Pancreas (tissue), 10 donors: ENCODE measurements around the gene ATG9A. TPM values are rescaled to one million over a fixed set of nuclear protein-coding genes. Genes with fewer than 3 reads are reported as not detected.
A peak's percentile ranks its signal among the peaks of the same experiment; 100 is the strongest.
"Not testable (repeated sequence)": the region's sequence is repeated elsewhere in the genome, so short reads cannot be mapped to it uniquely, and the experiment has no call there.

ENCODE experiments used
- ATAC-seq, 4 donors: fragments of 200-7000 bp; cut with Tn5 transposase; one replicate each; pipeline versions ENCODE4 v1.8.0 to v1.9.1; 2020; ENCODE audit warnings: mild to moderate bottlenecking in 4 of 4, moderate library complexity in 4 of 4
- DNase-seq, 6 donors: peaks; one replicate each; pipeline ENCODE4 v3.0.0-alpha.2; 2020
- FAIRE-seq: peaks from 2 replicates; lab custom pipeline; 2012; peaks lifted over from hg19 to GRCh38; lab: Jason Lieb, UNC
- H3K27ac ChIP-seq, 4 donors: fragments of 200-600 bp; sonication (generic); 1 replicate in 3 of 4; 2 replicates in 1 of 4; pipeline versions ENCODE4 v1.5.0 to v1.8.0; 2020
- H3K27me3 ChIP-seq, 4 donors: fragments of 200-600 bp; one replicate each; pipeline ENCODE4 v1.8.0; 2021
- H3K36me3 ChIP-seq, 3 donors: fragments of 200-600 bp; sonication (generic) in 1 of 3; one replicate each; pipeline versions ENCODE4 v1.5.0 to v1.8.0; 2020 to 2021
- H3K4me1 ChIP-seq, 3 donors: fragments of 200-600 bp; one replicate each; pipeline ENCODE4 v1.8.0; 2021
- H3K4me3 ChIP-seq, 4 donors: fragments of 200-600 bp; sonication (generic) in 2 of 4; one replicate each; pipeline versions ENCODE4 v1.5.0 to v1.8.0; 2020 to 2021
- H3K9me3 ChIP-seq, 4 donors: fragments of 200-600 bp; one replicate each; pipeline ENCODE4 v1.8.0; 2021
- CTCF ChIP-seq, 4 donors: fragments of 200-600 bp; sonication (generic) in 3 of 4; IDR thresholded peaks; one replicate each; pipeline versions ENCODE4 v1.5.0 to v1.8.0; 2021; ENCODE audit warnings: antibody characterized with exemption in 4 of 4
- WGBS, 2 donors: extraction: QIAGEN DNeasy Blood & Tissue Kit; methylation state at CpG; one replicate each; pipeline ENCODE4 v1.1.7; 2013; 5-methylcytosine and 5-hydroxymethylcytosine counted together
- intact Hi-C, 3 donors: fragments of 100-400 bp; cut with DNase I; formaldehyde crosslinking; loops; one replicate each; pipeline versions ENCODE4 v1.11.1 to v1.14.2; 2022
- polyA plus RNA-seq, 2 donors: library from polyadenylated mRNA; stranded (reverse); fragments of 200-250 nt; gene quantifications; one replicate each; pipeline ENCODE4 v1.2.3, GENCODE V29; 2013
- total RNA-seq, 6 donors: library from RNA; stranded (reverse); fragmentation: NEBNext Ultra II Directional in 4 of 6; extraction: Animal tissue kit (Norgen Biotek cat#: 25700) in 4 of 6; gene quantifications; one replicate each; pipeline versions ENCODE4 v1.2.1 to v1.2.4, GENCODE V29; 2021 to 2023
- donor health status: healthy with polysubstance abuse.
- donor health status: DM: no; HTN: no; CAD: no; lungs with moderate emphysema.
- donor health status: DM: no; HTN: no; CAD: no.
- donor health status: control.
- donor health status: control.
- donor health status: Bipolar disorder and iron deficiency.
- donor health status: DM: yes; HTN: yes; CAD: no.
- donor health status: DM: no; HTN: no; CAD: no.
- donor health status: DM: no; HTN: no; CAD: no.
- donor health status: DM: yes; HTN: yes; CAD: no.

Gene ATG9A
- total and polyA plus RNA-seq, 8 donors = 12.1 to 25.5 (median 18.5) TPM

- no peak for DNase-seq
- no peak for TF ChIP-seq CTCF (IDR thresholded peaks at IDR 0.05)
- Histone ChIP-seq H3K9me3 (no peaks in the 10 kb centered on the region), H3K4me3 (no peak overlapping the region), H3K27ac (no peak overlapping the region), H3K36me3 (no peaks in the 10 kb centered on the region), H3K27me3 (no peaks in the 10 kb centered on the region), H3K4me1 (no peaks in the 10 kb centered on the region)
- FAIRE-seq = no peak
- ATAC-seq = no peak
- intact Hi-C loops = no loop called here
- 64% methylated on average over 5 of the region's 5 CpGs for WGBS, 2 donors
These were observed 31.8 kb upstream of the ATG9A start for GRCh38 chr2:219261024-219261855.

- 81 to 88% methylated on average over 10 of the region's 10 CpGs for WGBS, 2 donors
- H3K27ac ChIP-seq, H3K4me3 ChIP-seq, ATAC-seq, H3K4me1 ChIP-seq, H3K36me3 ChIP-seq, H3K27me3 ChIP-seq, H3K9me3 ChIP-seq, DNase-seq, intact Hi-C loops, FAIRE-seq: not testable (repeated sequence)
These were observed 29.5 kb upstream of the ATG9A start for GRCh38 chr2:219258942-219259341.

- FAIRE-seq (no peak), ATAC-seq (peak; percentile 3 to 10 (median 8)), DNase-seq (no peak)
- H3K4me1 ChIP-seq = peaks cover 10 to 35% (median 20%) of the 10 kb centered on the region in 3 donors
- no peak for TF ChIP-seq CTCF (IDR thresholded peaks at IDR 0.05)
- H3K27ac ChIP-seq = peak overlapping the region; percentile 73 to 89 (median 78)
- H3K36me3 ChIP-seq = peaks cover 0 to 5% (median 0%) of the 10 kb centered on the region in 3 donors
- 24 to 27% methylated on average over 12 of the region's 12 CpGs for WGBS, 2 donors
- H3K27me3 ChIP-seq = no peaks in the 10 kb centered on the region
- H3K9me3 ChIP-seq = no peaks in the 10 kb centered on the region
- H3K4me3 ChIP-seq = peak overlapping the region; percentile 58 to 82 (median 64)
- intact Hi-C loops = no loop called here
These were observed 25.3 kb upstream of the ATG9A start for GRCh38 chr2:219254590-219255201.

GRCh38 chr2:219253753-219254589, 24.5 kb upstream of the ATG9A start, which contains the start of gene TUBA4A:
TSS of gene TUBA4A (minus strand) at chr2:219253918. CDS start at chr2:219253858, 60 bp downstream.
- ATAC-seq (peak; percentile 83 to 90 (median 86)), FAIRE-seq (no peak), DNase-seq (peak; percentile 85 to 95 (median 91))
- Histone ChIP-seq H3K4me1 (peaks cover 18 to 42% (median 27%) of the 10 kb centered on the region in 3 donors), H3K27me3 (no peaks in the 10 kb centered on the region), H3K36me3 (peaks cover 0 to 5% (median 0%) of the 10 kb centered on the region in 3 donors), H3K4me3 (peak within 1 kb of the TSS; percentile 58 to 82 (median 64)), H3K27ac (peak within 1 kb of the TSS; percentile 73 to 89 (median 78)), H3K9me3 (no peaks in the 10 kb centered on the region)
- no peak for TF ChIP-seq CTCF (IDR thresholded peaks at IDR 0.05)
- intact Hi-C loops = no loop called here
- WGBS, 2 donors = 0 to 1% methylated on average over 50 to 76 of the region's 76 CpGs
